ENCODE data around the gene VOPP1. TPM values are rescaled to one million over a fixed set of nuclear protein-coding genes. Genes with fewer than 3 reads are reported as not detected.

VOPP1 gene
- total RNA-seq, 1 experiment from 2014 or later, result 30.3 TPM

DNA sequence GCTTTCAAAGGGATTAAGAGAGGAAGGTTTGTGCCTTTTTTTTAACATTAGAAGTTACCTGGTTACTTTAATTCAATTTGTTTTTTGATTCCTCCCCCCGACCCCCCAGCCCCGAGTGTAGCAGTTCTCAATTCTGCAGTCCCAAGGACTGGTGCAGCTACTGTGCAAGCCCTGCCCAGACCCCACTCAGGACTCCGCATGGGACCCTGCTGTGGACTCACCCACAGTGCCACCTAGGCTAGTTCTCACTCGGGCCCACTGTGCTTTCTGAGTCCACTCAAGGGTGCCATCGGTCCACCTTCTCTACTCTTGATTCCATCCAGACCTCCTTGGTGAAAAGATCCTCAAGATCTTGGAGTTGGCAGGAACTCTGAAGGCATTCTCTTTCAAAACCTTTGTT lies 77.4 kb downstream of the VOPP1 start:
- RAD21 ChIA-PET (ENCODE audit: low non-redundant PET in 1 of 2, low total read pairs in 2 of 2, uncharacterized antibody in 2 of 2, unreplicated experiment in 2 of 2), result no interaction called here
- DNase-seq (ENCODE audit: low read depth, low spot score) (no peak), ATAC-seq (no peak)
- intact Hi-C loops (cut with micrococcal nuclease), result no loop called here
- no peak overlapping the region for H3K27ac ChIP-seq (ENCODE audit: low read depth, low read length)
- H3K36me3 ChIP-seq (ENCODE audit: control insufficient read depth in 1 of 2, insufficient read depth in 2 of 2, low read length in 2 of 2), result peaks cover 0 to 2% of the 10 kb centered on the region in 2 experiments; a peak in 1 of 4 replicates
- H2AFZ ChIP-seq (ENCODE audit: low read depth, low read length, poor library complexity, severe bottlenecking), result no peak overlapping the region
- no peaks in the 10 kb centered on the region for H4K20me1 ChIP-seq (ENCODE audit: insufficient read depth)
- TF ChIP-seq JUND (IDR thresholded peaks at IDR 0.05) (no peak), RAD21 (IDR thresholded peaks at IDR 0.05; ENCODE audit: low read depth) (no peak), EZH2 (IDR thresholded peaks at IDR 0.05) (no peak), SP1 (IDR thresholded peaks at IDR 0.05; ENCODE audit: low read depth) (no peak), EZH2phosphoT487 (IDR thresholded peaks at IDR 0.05; ENCODE audit: borderline replicate concordance) (no peak), YY1 (IDR thresholded peaks at IDR 0.05; ENCODE audit: extremely low read depth, insufficient replicate concordance, low read depth, low read length) (no peak), CBX3 (IDR thresholded peaks at IDR 0.05; ENCODE audit: low read depth) (no peak), ZFX (IDR thresholded peaks at IDR 0.05) (no peak), SRF (IDR thresholded peaks at IDR 0.05; ENCODE audit: low read depth) (no peak), POLR2A (IDR thresholded peaks at IDR 0.05; ENCODE audit: borderline replicate concordance, extremely low read depth, insufficient read depth, insufficient read length) (no peak), TCF7L2 (IDR thresholded peaks at IDR 0.05; ENCODE audit: borderline replicate concordance, extremely low read depth, insufficient read depth, insufficient read length) (no peak), POLR2AphosphoS5 (IDR thresholded peaks at IDR 0.05; ENCODE audit: low read depth, low read length) (no peak), FOSL1 (IDR thresholded peaks at IDR 0.05; ENCODE audit: low read depth) (no peak), EGR1 (IDR thresholded peaks at IDR 0.05; ENCODE audit: low read depth) (no peak), ZNF274 (IDR thresholded peaks at IDR 0.05; ENCODE audit: low read depth, low read length) (no peak), SIN3A (IDR thresholded peaks at IDR 0.05; ENCODE audit: low read depth) (no peak)
- TF ChIP-seq, protein P1, sequence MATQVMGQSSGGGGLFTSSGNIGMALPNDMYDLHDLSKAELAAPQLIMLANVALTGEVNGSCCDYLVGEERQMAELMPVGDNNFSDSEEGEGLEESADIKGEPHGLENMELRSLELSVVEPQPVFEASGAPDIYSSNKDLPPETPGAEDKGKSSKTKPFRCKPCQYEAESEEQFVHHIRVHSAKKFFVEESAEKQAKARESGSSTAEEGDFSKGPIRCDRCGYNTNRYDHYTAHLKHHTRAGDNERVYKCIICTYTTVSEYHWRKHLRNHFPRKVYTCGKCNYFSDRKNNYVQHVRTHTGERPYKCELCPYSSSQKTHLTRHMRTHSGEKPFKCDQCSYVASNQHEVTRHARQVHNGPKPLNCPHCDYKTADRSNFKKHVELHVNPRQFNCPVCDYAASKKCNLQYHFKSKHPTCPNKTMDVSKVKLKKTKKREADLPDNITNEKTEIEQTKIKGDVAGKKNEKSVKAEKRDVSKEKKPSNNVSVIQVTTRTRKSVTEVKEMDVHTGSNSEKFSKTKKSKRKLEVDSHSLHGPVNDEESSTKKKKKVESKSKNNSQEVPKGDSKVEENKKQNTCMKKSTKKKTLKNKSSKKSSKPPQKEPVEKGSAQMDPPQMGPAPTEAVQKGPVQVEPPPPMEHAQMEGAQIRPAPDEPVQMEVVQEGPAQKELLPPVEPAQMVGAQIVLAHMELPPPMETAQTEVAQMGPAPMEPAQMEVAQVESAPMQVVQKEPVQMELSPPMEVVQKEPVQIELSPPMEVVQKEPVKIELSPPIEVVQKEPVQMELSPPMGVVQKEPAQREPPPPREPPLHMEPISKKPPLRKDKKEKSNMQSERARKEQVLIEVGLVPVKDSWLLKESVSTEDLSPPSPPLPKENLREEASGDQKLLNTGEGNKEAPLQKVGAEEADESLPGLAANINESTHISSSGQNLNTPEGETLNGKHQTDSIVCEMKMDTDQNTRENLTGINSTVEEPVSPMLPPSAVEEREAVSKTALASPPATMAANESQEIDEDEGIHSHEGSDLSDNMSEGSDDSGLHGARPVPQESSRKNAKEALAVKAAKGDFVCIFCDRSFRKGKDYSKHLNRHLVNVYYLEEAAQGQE (IDR thresholded peaks at IDR 0.05; ENCODE audit: low read depth), result no peak
- TF ChIP-seq, protein P2, sequence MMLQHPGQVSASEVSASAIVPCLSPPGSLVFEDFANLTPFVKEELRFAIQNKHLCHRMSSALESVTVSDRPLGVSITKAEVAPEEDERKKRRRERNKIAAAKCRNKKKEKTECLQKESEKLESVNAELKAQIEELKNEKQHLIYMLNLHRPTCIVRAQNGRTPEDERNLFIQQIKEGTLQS (IDR thresholded peaks at IDR 0.05), result no peak
- TF ChIP-seq, protein P3, sequence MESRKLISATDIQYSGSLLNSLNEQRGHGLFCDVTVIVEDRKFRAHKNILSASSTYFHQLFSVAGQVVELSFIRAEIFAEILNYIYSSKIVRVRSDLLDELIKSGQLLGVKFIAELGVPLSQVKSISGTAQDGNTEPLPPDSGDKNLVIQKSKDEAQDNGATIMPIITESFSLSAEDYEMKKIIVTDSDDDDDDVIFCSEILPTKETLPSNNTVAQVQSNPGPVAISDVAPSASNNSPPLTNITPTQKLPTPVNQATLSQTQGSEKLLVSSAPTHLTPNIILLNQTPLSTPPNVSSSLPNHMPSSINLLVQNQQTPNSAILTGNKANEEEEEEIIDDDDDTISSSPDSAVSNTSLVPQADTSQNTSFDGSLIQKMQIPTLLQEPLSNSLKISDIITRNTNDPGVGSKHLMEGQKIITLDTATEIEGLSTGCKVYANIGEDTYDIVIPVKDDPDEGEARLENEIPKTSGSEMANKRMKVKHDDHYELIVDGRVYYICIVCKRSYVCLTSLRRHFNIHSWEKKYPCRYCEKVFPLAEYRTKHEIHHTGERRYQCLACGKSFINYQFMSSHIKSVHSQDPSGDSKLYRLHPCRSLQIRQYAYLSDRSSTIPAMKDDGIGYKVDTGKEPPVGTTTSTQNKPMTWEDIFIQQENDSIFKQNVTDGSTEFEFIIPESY (IDR thresholded peaks at IDR 0.05; ENCODE audit: extremely low read depth, insufficient replicate concordance, low read length), result no peak
- BruUV-seq (replicated peaks), result no TSS peak
- no peaks in the 10 kb centered on the region for H3K9me2 ChIP-seq (ENCODE audit: insufficient read depth)
- H3K79me2 ChIP-seq (ENCODE audit: insufficient read depth, low read length), result no peaks in the 10 kb centered on the region
- H3K4me1 ChIP-seq (ENCODE audit: control insufficient read depth in 1 of 2, insufficient read depth in 2 of 2, low read length in 2 of 2), result no peaks in the 10 kb centered on the region
- H3K9me3 ChIP-seq (ENCODE audit: control insufficient read depth in 1 of 2, insufficient read depth in 1 of 2, low read depth in 1 of 2, low read length in 2 of 2), result no peaks in the 10 kb centered on the region
- POLR2A ChIA-PET, result no interaction called here
- H3K4me3 ChIP-seq (replicated peaks in 1 of 2; ENCODE audit: low read depth in 1 of 2, low read length in 2 of 2), result no peak overlapping the region
- H3K4me2 ChIP-seq (ENCODE audit: low read length), result no peak overlapping the region
- H3K9ac ChIP-seq (ENCODE audit: low read length), result no peak overlapping the region
- CTCF ChIA-PET, result no interaction called here
- no peaks in the 10 kb centered on the region for H3K27me3 ChIP-seq (ENCODE audit: insufficient read depth, low read length)

All from HCT116 (cell line).